OCI-LY3 (cell line): ENCODE data around the gene SIK3.

Experiments used
- H2AFZ ChIP-seq: fragments of 200-600, 300-600 bp; shearing (Covaris generic); 2 replicates; pipeline ENCODE4 v1.6.0; 2014; ENCODE audit warnings: antibody characterized with exemption, low read depth, low read length
- H3K27ac ChIP-seq: fragments of 200-600, 300-600 bp; sonication (generic); 2 replicates; pipeline ENCODE4 v1.5.1; 2014; ENCODE audit warnings: mild to moderate bottlenecking, low read length, moderate library complexity, mixed read lengths
- H3K27me3 ChIP-seq: fragments of 200-600, 300-600 bp; sonication (generic); 2 replicates; pipeline ENCODE4 v1.6.1; 2014; ENCODE audit warnings: low read depth, low read length, mixed read lengths
- H3K36me3 ChIP-seq: fragments of 200-600, 300-600 bp; sonication (generic); replicated peaks from 2 replicates; pipeline ENCODE3; 2014; ENCODE audit warnings: low read depth, low read length, mixed read lengths
- H3K4me1 ChIP-seq: fragments of 300-600, 200-600 bp; sonication (generic); 2 replicates; pipeline ENCODE4 v1.6.1; 2014; ENCODE audit warnings: low read length, mixed read lengths
- H3K4me2 ChIP-seq: fragments of 200-600, 300-600 bp; sonication (generic); 2 replicates; pipeline ENCODE4 v1.6.1; 2014; ENCODE audit warnings: low read length, mixed read lengths
- H3K4me3 ChIP-seq: fragments of 300-600, 200-600 bp; sonication (generic); 2 replicates; pipeline ENCODE4 v1.5.1; 2014; ENCODE audit warnings: antibody characterized with exemption, mild to moderate bottlenecking, low read length, moderate library complexity
- H3K79me2 ChIP-seq: fragments of 300-600, 200-600 bp; shearing (Covaris generic); 2 replicates; pipeline ENCODE4 v1.6.1; 2014; ENCODE audit warnings: mild to moderate bottlenecking, low read length, mixed read lengths
- H3K9ac ChIP-seq: fragments of 300-600, 200-600 bp; shearing (Covaris generic); 2 replicates; pipeline ENCODE4 v1.6.0; 2014; ENCODE audit warnings: mild to moderate bottlenecking, low read length, moderate library complexity
- H3K9me3 ChIP-seq: fragments of 200-600, 300-600 bp; shearing (Covaris generic); 2 replicates; pipeline ENCODE4 v1.6.1; 2014; ENCODE audit warnings: low read length, mixed read lengths; ENCODE audit not compliant: insufficient read depth
- H4K20me1 ChIP-seq: fragments of 200-600, 300-600 bp; sonication (generic); 2 replicates; pipeline ENCODE4 v1.6.1; 2016; ENCODE audit warnings: low read length, mixed read lengths; ENCODE audit not compliant: insufficient read depth
- EZH2phosphoT487 ChIP-seq: fragments of 200-600 bp; shearing (Covaris generic); IDR thresholded peaks from 2 replicates; pipeline ENCODE4 v1.6.1; 2018; ENCODE audit warnings: antibody characterized with exemption, mixed run types, low read depth
- TF ChIP-seq, protein P1 (sequence below): fragments of 200-600, 300-600 bp; sonication (generic); IDR thresholded peaks from 2 replicates; pipeline ENCODE4 v1.5.1; 2014; ENCODE audit warnings: antibody characterized with exemption, low read length, low read depth

SIK3 gene

GRCh38 chr11:116793772-116794097, 304.5 kb downstream of the SIK3 start:
- Histone ChIP-seq H2AFZ (no peak overlapping the region), H3K36me3 (no peaks in the 10 kb centered on the region), H3K4me2 (no peak overlapping the region), H3K9me3 (no peaks in the 10 kb centered on the region), H3K27ac (no peak overlapping the region), H3K4me3 (no peak overlapping the region), H3K27me3 (0 out of 2 replicates have a peak, but pooled peaks cover under 1% of the 10 kb centered on the region), H3K79me2 (no peaks in the 10 kb centered on the region), H3K9ac (no peak overlapping the region), H3K4me1 (peaks cover 7% of the 10 kb centered on the region; the same call in 1 of the 2 replicates), H4K20me1 (no peaks in the 10 kb centered on the region)
- TF ChIP-seq EZH2phosphoT487 = no peak
- TF ChIP-seq, protein P1, sequence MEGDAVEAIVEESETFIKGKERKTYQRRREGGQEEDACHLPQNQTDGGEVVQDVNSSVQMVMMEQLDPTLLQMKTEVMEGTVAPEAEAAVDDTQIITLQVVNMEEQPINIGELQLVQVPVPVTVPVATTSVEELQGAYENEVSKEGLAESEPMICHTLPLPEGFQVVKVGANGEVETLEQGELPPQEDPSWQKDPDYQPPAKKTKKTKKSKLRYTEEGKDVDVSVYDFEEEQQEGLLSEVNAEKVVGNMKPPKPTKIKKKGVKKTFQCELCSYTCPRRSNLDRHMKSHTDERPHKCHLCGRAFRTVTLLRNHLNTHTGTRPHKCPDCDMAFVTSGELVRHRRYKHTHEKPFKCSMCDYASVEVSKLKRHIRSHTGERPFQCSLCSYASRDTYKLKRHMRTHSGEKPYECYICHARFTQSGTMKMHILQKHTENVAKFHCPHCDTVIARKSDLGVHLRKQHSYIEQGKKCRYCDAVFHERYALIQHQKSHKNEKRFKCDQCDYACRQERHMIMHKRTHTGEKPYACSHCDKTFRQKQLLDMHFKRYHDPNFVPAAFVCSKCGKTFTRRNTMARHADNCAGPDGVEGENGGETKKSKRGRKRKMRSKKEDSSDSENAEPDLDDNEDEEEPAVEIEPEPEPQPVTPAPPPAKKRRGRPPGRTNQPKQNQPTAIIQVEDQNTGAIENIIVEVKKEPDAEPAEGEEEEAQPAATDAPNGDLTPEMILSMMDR = no peak
